Activated CD8-positive, alpha-beta memory T cell treated with anti-CD3 and anti-CD28 coated beads for 4 hours (primary cell): ENCODE measurements around the gene SSBP3.
A peak's percentile ranks its signal among the peaks of the same experiment; 100 is the strongest.

ENCODE experiments used
- DNase-seq, 2 donors: peaks; one replicate each; pipeline ENCODE4 v3.0.0-alpha.2; 2020; ENCODE audit warnings: low read depth in 2 of 2

The SSBP3 gene

DNA sequence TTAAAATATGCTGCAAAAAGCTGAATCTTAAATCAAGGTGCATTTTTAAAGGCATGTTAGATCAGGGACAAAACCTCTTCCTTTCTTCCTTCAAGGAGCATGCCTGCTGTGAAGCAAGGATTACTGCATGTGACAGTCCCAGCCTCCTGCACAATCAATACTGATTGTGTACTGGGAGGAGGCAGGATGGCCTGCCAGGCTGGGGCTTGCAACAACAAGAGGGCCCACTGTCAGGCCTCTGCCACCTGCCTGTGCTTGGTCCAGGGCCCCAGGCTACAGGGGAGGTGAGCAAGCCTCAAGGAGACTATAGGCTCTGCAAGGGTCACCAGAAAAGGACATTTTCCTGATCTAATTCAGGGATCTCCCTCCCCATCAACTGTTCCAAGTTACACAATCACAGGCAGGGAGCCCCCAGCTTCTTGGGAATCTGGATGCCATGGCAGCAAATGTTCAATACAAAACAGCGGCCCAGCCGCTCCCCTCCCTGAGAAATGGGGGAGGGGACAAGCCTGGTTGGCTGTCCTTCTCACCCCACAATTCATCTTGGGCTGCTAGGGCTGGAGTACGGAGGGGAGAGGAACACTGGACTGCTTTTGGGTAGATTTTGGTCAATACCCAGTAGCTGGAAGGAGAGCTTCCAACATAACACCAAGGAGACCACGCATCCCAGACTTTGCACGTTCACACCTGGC lies 76.7 kb downstream of the SSBP3 start:
- no peak for DNase-seq

DNA sequence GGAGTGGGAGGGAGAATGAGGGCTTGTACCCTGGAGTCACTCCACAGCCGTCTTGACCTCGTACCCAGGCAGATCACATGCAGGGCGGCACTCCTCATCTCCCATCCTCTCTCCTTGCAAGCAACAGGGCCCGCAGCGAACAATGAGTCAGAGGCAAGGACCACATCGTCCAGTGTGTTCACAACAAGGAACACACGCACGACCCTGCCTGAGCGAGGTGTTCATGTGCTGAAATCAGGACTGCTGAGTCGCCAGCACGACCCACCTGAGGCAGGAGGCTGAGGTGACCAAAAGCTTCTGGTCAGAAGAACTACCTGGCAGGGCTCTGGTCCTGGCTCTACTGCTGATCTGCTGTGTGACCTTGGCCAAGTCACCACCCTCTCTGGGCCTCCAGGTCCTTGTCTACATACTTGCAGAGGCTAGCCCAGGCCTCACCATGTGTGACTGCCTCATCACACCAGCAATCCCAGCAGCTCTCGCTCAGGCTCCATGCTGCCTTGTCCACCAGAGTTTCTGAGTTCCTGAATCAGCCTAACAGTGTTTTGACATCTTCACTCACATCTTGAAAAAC lies 78.0 kb downstream of the SSBP3 start:
- no peak for DNase-seq

DNA sequence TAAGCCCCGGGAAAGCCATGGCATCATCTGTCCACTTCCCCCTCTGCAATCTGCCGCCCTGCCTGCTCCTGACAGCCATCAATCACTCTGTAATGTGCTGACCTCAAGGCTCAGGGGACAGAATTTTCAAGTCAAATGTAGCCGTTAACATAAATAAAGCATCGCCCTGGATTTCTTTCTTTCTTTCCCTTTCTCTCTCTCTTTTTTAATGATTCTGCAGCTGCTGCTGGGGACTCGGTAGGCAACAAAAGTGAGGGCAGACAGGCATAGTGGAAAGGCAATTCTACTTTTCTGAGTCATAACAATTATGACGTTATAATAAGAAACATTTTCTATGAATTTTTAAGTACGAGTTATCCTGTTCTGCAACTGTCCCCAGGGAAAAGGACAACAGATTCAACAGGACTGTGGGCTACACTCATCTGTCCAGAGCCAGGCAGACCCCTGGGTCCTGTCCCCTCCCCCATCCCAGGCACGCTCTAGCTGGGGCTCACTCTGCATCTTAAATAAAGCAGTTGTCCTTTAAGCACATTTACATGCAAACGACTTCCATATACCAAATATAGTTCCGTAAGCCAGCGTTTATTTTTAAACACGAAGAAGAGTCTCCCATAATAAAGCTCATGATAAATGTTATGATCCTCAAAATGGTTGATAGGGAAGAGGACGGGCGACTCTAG lies 78.7 kb downstream of the SSBP3 start:
- no peak for DNase-seq

DNA sequence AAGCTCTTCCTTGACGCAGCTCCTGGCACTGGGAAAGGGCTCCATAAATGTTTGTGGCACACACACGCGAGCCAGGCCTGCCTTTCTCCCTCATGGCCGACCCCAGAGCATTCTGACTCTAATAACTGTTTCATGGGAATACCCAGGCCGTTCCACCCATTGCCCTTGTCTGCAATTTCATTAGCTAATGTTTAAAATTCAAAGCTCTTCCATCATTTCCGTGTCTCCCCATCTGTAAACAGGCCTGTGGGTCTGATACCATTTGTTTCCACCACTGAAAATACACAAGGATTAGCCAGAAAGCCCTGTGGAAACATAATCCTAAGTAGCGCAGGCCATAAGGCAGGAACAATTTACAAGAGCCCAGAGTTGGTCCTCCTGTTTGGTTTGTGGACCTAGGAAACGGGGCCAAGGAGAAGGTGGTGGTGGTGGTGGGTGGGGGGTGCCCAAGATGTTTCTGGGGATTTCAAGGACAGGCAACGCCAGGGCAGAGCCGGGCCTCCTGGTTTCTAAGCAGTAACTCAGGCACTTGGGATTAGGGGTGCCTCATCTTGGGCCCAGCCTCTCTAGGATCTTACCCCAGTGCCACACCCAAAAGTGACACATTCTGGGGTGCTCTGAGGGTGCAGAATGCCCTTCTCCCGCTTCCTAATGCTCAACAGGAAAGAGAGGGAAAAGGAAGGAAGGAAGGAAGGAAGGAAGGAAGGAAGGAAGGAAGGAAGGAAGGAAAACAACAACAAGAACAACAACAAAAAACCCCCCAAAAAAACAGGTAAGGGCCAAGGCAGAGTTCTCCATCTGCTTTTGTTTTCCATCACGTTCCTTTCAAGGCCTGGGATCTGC lies 79.4 kb downstream of the SSBP3 start:
- no peak for DNase-seq

DNA sequence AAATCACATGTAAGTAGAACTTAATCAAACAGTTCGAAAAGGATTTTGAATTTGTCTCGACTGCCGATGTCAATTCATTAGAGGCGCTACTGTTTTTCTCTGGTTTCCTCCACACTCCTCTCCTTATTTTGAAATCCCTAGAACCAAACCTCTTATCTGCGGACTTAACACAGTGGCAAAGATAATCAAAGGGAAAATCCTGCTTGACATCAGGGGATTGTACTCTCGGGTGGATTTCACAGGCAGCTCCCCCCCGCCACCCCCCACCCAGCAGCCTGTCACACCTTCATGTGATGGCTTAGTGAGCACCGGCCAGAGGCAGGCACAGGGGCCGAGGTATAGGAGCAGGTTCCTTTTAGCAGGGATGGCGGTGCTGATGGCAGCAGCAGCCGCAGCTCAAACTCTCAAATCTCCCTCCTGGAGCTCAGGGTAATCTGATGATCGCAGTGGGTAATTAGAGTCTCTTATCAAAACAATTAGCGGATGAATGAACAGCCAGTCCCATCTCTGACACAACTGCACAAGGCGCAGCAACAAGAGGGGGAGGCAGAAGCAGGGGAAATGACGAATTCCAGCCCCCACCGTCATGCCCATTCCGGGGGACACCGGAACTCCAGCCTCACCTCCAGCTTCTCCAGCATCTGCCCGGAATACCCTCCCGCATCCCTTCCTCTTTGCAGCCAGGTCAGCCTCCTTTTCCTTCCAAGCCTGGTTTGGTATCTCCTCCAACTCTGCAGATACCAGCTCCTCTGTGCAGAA lies 80.3 kb downstream of the SSBP3 start:
- DNase-seq, result no peak

DNA sequence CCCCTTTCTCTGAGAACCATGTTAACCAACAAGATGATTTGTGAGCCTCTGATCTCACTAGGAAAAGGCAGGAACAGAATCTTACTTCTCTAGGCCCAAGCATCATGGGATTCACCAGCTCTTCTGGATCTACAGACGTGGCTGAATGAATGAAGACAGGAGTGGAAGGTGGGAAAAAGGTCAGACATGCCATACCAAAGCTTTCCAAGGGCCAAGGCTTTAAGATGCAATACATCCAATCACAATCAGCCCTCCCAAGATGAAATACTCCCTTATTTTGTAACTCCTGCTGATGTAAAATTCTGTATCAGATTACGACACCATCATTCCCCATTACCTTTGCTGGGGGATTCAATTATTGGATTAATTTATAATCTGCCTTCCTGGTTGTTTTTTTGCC lies 80.9 kb downstream of the SSBP3 start:
- DNase-seq, result no peak

DNA sequence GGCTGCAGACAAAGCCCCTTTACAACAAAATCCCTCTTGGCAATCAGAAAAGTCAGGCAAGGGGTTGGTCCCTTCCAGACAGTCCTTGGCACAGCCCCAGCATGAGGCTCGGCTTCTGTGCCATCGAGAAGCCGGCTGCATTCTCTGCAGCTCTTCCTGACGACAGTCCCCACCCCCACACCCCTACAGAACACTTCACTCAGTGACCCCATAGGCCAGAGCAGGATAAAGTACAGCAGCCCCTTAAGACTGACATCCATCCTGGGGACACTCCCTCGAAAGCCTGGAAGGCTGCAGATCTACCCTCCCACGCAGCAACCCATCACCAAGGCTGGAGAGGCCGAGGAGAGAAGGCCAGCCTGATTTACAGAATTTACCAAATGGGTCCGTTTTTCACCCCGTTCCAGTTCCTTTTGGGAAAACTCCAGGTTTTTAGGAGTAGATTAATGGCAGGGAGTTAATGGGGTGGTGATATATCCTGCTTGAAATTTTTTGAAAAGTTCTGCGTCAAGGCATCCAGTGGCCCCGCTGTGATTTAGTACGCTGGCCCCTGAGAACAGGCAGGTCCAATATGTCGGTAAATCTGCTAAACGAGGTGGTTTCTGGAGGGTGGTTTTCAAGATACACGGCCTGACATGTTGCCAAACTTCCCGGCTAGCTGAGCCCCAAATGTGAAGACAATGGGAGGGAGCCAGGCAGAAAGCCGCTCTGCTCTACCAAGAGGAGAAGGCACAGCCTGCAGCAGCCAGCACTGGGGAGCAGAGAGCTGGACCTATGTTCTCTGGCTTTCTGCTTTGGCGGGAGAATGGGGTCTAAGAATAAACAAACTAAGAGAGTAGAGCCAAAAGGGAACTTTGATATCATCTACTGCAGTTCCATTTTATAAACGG lies 81.7 kb downstream of the SSBP3 start:
- no peak for DNase-seq

DNA sequence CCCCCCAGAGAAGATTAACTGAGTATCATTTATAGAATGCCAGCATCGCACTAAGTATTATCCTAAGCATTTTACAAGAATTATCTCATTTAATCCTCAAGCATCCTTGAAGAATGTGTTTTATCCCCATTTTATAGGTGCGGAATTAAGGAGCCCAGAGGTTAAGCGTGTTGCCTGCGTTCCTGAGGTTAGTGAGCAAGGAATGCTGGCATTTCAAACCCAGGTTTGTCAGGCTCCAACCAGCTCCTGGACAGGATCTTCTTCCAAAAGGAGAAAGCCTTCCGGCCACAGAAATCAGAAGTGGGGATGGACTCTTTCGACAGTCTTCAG lies 82.3 kb downstream of the SSBP3 start:
- DNase-seq, result no peak

DNA sequence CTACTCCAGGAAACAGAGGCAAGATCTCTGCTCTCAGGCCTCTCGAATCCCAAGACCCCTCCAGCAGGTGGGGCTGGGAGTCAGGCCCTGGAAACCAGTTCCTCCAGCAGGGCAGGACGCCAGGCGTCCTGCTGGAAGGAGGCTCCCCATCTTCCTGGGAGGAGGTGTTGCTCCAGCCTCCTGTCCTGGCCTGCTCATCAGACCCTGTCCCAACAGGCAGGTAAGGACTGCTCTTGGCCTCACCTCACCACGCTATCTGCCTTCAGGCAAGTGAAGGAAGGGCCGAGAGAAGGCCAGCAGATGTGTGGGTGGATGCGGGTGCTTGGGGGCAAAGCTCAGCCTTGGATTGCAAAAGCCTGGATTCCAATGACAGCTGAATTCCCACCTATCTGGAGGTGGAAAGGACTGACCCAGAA lies 82.9 kb downstream of the SSBP3 start:
- no peak for DNase-seq

DNA sequence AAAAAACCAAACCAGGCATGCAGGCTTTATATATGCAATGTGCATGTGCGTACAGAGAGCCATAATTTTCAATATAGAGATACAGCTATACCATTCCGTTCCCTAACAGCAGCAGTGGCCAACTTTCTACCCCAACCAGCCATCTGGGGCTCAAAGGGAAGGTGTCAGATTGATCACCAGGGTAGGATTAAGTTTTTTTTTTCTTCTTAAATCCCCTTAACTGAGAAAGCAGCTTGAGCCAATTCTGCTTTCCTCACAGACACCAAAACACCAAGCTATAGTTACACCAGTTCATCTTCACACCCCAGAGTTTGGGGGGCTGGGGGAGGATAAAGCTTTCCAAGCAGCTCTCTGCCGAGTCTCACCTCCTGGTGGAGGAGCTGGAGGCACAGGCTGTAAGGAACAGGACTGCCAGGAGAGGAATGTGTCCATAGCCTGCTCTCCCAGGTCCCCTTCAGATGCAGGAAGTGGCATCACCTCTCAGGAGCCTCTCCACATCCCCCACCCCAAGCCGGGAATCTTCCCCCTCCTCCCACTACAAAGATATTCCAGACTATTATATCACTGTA lies 87.9 kb downstream of the SSBP3 start:
- no peak for DNase-seq

DNA sequence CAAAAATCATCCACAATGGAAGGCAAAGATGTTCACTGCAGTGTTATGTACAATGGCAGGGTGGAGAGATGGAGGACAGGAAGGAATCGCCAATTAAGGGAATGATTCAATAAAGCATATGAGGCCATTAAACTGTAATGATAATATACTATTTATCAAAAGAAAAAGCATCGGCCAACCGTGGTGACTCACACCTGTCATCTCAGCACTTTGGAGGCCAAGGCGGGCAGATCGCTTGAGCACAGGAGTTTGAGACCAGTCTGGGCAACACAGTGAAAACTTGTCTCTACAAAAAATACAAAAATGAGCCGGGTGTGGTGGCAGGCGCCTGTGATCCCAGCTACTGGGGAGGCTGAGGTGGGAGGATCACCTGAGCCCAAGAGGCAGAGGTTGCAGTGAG lies 89.1 kb downstream of the SSBP3 start:
- DNase-seq, result no peak

DNA sequence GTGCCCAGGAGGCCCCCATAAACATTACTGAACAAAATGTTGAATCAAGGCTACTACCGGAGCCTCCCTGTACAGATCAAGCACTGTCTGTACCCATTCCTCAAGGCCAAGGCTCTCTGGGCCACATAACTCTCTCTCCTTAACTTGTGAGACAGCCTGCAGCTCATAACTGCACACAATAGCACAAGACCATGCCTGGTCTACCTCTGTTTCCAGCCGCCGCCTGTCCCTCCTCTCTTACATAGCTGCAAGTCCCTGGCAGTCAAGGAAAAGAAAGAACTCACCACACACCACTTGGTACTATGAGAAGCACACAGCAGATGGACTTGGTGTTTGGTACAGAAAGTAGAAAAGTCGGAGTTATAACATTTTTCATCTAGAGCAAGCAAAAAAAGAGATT lies 91.1 kb downstream of the SSBP3 start:
- DNase-seq, result no peak

DNA sequence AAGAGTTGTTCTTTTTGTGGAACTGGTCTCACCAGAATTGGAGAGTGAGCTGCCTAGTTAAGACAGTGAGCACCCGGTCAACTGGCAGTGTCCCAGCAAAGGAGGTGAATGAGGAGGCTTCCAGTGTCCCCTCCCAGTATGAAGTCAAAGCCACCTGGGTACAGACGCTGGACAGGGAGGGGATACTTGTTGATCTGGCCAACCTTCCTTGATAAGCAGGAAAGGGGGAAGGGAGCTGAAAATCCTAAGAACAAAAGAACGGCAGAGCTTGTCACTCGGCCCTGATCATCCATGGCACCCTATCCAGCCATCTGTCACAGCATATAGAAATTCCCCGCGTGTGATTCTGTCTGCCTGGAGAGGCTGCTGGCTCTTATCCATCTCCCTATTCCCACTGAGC lies 91.5 kb downstream of the SSBP3 start:
- no peak for DNase-seq

DNA sequence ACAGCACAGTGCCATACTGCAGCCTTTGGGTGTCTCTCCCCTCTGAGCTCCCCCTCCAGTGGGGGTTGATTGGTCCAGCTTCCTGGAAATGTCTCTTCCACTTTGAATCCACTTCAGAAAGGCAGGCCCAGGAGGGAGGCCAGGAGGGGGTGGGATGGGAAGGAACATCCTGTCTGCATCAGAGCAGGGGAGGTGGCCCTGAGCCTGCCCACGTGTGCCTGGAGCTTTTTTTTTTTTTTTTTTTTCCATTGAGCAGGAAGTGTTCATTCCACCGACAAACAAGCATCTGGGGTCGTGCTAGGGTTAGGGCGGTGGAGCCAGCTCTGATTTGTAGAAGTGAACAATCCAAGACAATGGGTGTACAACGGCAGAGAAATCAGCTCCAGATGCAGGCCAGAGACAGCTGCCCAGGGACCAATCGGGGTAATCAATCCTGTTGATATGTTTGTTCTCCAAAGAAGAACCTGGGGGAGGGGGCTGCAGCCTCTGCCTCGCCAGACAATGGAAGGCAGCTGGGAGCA lies 93.3 kb downstream of the SSBP3 start:
- DNase-seq, result no peak

DNA sequence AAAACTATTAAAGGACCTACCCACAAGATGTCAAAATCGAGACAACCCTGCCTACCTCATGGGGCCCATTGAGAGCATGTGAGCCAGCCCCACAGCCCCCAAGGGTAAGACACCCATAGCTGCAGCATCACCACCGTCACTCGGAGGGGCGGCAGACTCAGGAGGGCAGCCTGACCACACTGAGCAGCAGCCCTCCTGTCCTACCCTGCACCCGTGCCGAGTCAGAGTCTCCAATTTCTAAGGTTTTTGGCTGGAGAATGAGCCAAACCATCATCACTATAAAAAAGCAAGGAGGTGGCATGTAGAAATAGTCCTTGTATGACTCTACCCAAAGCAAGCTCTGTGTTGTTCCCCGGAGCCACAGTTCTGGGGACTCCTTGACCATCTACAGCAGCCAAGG lies 94.7 kb downstream of the SSBP3 start:
- no peak for DNase-seq

DNA sequence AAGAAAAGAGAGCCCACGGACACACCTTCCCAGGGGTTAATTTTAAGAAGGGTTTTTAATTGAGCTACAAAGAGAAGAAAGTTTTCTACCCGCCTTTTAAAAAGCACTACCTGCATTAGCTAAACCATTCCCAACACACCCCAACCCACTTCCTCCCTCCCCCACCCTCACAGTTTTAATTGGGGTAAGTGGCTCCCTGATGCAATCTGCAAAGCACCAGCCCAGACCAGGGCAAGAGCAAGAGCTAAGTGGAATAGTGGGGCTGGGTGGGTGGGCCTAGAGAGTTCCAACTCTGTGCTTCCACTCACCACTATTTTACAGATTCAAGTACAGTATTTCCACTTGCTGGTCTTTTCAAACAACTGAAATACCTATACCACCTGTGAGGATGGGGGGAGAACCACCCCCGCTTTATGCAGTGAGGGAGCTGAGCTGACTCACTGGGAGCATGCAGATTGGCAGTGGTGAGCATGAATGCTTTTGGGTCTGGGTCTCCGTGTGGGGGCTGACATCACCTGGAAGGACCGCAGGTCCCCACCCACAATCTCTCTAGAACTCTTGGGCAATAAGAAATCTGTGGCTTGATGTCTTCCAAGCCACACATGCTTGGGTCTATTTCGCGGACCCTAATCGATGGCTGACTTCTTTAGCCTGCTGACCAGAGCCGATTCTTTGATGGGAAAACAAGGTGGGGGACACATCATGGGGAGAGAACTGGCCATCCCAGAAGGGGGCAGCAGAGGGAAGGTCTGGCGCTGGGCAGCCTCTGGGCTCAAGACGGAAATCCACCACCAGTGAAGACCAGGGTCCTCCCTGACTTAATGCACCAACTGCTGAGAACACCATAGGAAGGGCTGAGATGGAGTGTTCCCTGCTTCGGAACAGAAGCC lies 95.5 kb downstream of the SSBP3 start:
- DNase-seq, result peak in 1 of 2 donors; percentile 19

DNA sequence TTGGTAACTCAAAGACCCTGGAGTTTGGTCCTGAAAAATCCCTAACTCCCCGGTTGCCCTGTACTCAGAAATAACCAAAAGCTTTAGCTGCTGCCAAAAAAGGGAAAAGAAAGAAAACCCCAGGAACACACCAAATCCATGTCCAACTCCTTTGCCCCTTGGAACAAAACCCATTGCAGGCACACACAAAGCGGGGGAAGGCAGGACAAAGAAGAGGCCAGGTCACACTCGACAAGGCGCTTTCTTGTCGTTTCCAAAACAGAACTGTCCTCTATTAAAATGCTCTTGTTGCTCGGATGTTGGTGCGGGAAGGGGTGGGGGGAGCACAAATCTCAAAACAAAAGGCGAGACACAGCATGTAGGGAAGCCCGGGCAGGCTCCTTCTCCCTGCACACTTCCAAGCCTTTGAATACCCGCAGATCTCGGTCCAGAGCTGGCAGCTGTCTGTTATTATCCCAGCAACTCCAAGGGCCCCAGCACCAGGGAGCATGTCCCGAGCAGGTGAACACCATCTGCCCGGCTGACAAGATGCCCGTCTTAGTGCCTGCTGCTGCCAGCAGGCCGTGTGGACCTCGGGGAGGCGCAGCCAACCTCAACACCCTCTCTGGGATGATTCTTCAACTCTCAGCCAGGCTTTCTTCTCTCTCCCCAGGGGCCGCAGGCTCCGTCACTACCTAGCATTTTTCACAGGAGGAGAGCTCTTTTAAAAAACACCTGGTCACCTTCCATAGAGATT lies 96.4 kb downstream of the SSBP3 start:
- DNase-seq, result no peak

DNA sequence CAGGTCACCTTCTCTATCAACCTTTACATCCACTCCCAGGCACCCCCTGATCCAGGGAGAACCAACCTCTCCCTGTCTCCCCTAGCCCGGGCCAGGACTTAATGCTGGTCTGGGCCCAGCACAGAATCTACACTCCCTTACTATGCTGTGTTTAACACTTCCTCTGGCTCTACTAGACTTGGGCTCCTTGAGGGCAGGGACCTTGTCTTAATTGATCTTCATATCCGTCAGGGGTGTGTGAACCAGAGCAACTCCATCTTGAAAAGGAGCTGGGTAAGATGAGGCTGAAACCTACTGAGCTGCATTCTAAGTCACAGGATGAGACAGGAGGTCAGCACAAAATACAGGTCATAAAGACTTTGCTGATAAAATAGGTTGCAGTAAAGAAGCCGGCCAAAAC lies 98.9 kb downstream of the SSBP3 start:
- DNase-seq, result no peak
